GM21515 (cell line): ENCODE data around the gene PID1.

Experiments used
- ATAC-seq: cut with Tn5 transposase; IDR thresholded peaks from one replicate; pipeline ENCODE4 v1.9.1; 2021; ENCODE audit not compliant: unreplicated experiment

PID1 gene

GRCh38 chr2:229037621-229038020 is 233.5 kb downstream of the PID1 start:
- no peak for ATAC-seq

GRCh38 chr2:229033816-229034215 is 237.3 kb downstream of the PID1 start:
- no peak for ATAC-seq

- ATAC-seq = no peak
Observed at GRCh38 chr2:229032608-229033234, 238.4 kb downstream of the PID1 start.

GRCh38 chr2:229027353-229028105 is 243.6 kb downstream of the PID1 start:
- ATAC-seq = no peak

GRCh38 chr2:229025653-229026052 is 245.4 kb downstream of the PID1 start:
- no peak for ATAC-seq

GRCh38 chr2:229022652-229023051 is 248.4 kb downstream of the PID1 start:
- no peak for ATAC-seq

- no peak for ATAC-seq
Observed at GRCh38 chr2:229022071-229022470, 249.0 kb downstream of the PID1 start.

GRCh38 chr2:229009816-229010215 is 261.3 kb downstream of the PID1 start:
- ATAC-seq = no peak

- ATAC-seq = no peak
Observed at GRCh38 chr2:229003256-229003655, 267.8 kb downstream of the PID1 start.

GRCh38 chr2:229001196-229001595 is 269.9 kb downstream of the PID1 start:
- ATAC-seq = no peak

- no peak for ATAC-seq
Observed at GRCh38 chr2:228999326-228999725, 271.8 kb downstream of the PID1 start.

GRCh38 chr2:228988786-228989185 is 282.3 kb downstream of the PID1 start:
- ATAC-seq = no peak

- ATAC-seq = no peak
Observed at GRCh38 chr2:228987441-228988155, 283.5 kb downstream of the PID1 start.

GRCh38 chr2:228986961-228987360 is 284.1 kb downstream of the PID1 start:
- ATAC-seq = no peak

GRCh38 chr2:228983700-228984099 is 287.4 kb downstream of the PID1 start:
- ATAC-seq = no peak

- no peak for ATAC-seq
Observed at GRCh38 chr2:228974169-228974568, 296.9 kb downstream of the PID1 start.
